OCI-M1 (cell line): ENCODE data around the gene CEP131.
"Not testable (repeated sequence)": the region's sequence is repeated elsewhere in the genome, so short reads cannot be mapped to it uniquely, and the experiment has no call there.

Source experiments
- DNase-seq: peaks from one replicate; lab custom pipeline; 2025; lab: John Stamatoyannopoulos, UW

Gene CEP131

DNA sequence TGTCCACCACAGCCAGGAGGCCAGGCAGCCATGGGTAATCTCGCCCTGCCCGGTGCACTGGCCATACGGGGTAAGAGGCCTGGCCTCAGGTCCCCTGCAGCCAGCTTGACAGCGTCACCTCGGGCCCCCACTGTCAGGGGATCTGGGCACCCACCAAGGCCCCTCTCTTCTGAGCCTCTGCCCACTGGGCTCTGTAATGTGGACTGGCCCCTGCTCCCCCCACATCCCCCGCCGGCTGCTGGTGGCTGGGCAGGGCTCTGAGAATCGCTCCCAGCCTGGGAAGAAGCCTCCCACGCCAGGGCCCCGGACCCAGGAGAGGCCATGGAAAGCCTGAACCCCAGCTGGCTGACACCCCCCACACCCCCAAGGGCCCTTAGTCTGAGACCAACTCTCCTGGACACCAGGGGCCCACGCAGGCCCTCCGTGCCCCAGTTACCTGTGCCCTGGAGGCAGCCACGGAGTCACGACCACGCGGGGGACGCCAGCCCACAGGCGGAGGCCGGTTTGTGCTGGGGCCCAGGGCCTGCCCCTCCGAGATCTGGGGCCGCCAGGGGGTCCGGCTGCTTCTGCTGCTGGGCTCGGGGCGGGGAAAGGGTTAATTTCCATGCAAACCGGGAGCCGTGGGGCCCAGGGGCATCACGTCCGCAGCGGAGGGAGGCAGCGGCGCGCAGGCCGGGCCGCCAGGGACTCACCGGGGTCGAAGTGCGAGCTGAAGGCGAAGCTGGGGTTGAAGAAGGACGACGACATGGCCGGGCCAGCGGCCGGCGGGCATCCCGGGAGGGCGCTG is 57.3 kb downstream of the CEP131 start, which contains the start of gene PVALEF:
TSS of gene PVALEF (plus strand) at position 262 of the 787 bp plus-strand sequence. CDS start 15,720 bp downstream, outside the sequence.
- DNase-seq, result no peak

DNA sequence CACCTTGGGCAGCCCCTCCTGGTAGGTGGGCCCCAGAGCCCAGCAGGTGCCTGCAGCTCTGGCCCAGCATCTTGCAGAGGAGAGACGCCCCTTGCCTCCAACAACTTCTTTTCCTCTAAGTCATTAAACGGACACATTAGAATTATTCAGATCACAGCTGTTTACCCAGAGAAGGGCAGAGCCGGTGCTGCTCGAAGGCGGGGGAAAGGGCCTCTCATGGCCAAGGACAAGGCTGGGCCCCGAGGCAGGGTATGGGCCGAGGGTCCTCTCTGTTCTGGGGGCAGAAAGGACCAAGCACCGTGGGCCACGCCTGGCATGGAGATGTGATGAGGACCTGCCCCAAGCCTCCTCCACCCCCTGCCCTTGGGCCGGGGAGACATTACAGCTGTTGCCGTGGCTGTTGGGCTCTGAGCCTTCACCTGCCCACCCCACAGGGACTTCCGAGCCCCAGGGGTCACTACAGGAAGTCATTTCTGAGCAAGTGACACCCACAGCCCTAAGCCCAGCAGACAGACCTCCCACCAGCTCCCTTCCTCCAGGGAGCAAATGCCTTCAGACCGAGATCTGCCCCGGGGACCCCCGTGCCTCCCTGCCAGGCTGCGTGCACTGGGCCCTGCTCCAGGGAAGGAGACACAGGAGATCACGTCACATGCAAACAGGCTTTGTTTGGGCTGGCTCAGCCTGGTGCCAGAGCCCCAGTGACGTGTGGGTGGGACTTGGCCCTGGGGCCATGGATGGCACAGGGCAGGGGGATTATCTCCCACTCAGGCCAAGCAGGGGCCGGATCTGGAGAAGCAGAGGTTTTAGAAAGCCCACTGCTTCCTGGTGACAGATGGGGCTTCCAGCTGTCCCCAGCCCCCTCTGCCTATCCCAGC is 58.2 kb downstream of the CEP131 start:
- DNase-seq, result no peak

DNA sequence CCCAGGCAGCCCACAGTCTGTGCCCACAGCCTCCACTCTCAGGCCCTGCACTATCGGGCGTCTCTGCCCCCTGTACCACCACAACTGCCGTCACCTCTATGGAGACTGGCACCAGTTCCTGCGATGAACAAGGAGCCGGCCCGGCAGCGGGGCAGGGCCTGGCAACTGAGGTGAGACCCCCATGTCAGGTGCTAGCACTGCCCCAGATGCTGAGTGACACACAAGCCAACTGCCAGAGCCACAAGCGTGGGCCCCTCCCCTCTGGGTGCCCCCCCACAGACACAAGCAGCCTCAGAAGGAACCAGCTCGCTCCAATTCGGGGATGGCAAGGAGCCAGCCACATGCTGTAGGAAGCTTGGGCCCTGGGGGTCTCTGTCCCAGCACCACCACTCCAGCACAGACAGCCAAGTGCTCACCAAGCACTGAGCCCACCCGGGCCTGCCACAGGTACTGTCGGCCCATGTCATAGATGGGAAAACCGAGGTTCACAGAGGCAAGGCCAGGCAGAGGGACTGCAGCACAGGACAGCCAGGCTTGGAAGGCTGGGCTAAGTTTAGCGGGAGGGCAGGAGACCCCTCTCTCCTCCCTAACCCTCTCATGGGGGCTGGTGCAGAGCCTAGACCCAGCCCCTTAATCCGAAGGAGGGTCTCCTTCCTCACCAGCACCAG is 58.9 kb downstream of the CEP131 start:
- no peak for DNase-seq

DNA sequence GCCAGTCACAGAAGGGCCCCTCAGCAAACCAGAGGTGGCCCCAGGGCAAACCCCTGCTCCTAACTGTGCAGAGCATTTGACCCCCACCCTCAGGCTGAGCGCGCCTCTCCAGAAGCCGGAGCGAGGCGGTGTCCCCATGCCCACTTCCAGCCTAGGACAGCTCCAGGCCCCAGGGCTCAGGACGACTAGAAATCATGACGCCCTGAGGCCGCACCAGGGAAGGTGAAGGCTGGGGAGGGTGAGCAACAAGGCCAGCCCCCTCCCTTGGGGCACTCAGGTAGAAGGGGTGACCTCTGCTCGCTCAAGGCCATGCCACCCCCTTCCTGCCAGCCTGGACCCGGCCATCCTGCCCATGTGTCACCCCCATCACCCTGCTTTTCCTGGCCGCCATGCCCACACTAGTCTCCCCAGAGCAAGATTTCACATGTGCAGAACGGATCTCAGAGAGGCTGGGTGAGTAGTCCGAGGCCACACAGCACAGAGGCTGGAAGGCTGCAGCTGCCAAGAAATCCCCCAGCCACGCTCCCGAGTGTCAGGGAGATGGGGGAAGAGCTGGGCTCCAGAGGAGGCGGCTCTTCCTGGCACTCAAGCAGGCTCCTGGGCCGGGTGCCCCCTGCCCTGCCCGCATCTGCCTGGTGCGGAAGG is 59.6 kb downstream of the CEP131 start:
- DNase-seq, result no peak

DNA sequence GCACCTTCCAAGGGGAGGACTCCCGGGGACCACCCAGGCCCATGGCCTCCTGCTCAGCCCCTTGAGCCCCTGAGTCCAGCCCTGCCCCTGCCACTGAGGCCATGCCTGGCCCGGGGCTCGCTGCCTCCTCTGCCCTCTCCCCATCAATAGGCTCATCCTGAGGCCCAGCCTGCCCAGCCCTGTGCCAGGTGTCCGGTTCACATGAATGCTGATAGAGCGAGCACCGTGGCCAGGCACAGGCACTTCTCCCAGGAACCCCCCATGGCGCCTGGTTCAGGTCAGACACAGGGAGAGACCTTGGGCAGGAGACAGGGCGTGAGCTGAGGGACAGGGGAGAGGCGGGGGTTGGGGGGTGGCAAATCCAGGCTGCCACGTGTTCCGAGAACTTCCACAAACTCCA is 60.3 kb downstream of the CEP131 start:
- DNase-seq, result no peak

DNA sequence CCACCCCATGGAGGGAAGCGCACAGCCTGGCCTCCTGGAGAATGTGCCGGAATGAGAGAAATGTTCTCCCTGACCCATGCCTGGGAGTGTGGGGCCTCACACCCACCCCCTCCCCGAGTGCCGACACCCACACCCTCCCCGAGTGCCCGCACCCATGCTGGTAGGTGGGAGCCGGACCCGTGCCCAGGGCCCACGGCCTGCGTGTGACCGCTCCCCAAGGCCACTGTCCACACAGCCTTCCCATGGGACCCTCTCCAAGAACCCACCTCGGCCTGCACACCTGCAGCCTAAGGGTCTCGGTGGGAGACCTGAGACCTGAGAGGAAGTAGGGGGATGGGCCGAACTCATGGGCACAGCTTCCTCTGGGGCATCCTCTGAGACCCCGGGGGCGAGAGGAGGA is 60.8 kb downstream of the CEP131 start:
- no peak for DNase-seq

DNA sequence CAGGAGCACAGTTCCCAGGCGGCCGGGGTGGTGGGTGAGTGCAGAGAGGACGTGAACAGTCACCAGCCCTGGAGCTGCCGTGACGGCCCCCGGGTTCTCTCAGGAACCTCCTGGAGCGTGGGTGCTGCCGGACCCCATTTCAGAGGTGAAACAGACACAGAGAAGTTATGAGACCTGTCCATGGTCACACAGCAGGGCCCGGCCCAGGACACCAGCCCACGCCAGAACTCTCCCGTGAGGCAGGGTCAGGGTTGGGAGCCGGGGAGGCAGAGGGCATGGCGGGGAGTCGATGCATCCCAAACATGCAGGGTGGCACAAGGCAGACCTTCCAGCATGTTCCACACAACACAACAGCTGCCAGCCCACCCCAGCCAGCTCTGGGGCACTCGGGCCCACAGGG is 61.2 kb downstream of the CEP131 start:
- DNase-seq, result no peak

DNA sequence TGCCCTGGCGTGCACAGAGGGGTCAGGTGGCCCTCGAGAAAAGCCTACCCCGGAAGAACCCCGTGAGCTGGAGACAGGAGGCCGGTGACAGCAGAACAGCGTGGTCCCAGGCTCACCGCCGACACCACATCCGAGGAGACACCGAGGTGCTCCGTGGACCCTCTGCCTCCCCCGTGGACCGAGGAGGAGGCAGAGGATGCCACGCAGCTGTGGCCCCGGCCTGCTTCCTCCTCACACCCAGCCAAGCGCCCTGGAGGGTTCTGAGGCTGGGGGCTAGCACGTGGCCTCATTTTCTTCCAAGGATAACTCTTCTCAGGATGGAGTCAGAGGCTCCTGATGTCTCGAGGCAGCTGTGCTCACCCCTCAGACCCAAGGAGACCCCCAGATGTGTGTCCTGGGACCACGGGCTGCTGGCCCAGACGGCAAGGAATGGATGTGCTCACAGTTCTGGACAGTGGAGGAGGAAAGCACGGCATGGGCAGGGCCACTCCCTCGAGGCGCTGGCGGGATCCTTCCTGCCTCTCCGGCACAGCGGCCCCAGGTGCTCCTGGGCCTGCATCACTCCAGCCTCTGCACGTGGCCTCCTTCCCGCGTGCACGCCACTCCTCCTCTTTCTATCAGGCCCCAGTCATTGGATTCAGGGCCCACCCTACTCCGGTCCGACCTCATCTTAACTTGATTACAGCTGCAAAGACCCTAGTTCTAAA is 61.9 kb downstream of the CEP131 start:
- DNase-seq, result no peak

DNA sequence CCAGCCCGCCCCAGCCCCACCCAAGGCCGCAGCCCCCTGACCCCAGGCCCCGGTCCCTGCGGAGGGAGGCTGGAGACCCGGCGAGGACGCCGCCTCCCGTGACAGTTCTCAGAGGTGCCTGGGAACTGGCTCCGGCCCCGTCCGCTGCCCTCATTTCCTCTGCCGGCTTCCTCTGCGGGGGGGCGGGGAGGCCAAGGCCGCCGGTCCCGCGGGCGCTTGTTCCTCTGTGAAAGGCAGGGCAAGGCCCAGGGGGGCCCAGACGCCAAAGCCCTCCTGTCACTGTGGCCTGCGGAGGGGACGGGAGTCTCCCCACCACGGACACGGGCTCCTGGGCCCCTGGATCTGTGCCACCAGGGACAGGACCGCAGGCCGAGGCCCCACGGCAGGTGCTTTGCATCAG is 62.5 kb downstream of the CEP131 start:
- no peak for DNase-seq

DNA sequence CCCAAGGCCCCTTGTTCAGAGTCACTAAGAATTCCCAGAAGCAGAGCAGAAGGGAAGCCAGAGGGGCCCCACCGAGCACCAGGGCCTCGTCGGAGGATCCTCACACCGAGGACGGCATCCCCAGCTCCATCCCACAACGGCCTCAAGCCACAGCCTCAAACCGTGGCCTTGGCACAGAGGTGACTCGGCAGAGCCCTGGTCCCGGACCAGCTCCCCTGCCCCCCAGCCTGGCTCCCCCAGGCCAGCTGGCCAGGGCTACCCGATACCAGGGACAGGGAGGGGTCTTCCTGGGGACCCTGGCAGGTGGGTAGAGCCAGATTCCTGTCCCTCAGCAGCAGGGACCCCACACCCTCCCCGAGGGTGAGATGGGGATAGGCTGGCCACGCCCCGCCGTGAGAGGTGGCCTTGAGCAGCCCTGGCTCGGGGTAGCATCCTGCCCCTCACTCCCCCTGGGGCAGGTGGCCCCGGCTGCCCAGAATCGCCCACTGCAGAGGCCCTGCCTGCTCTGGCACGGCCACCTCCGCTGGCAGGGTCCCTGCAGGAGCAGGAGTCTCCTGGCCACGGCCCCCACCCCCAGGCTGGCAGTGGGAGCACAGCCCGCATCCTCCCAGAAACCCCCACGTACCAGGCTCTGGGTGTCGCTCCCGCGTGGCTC is 63.0 kb downstream of the CEP131 start:
- DNase-seq, result no peak

DNA sequence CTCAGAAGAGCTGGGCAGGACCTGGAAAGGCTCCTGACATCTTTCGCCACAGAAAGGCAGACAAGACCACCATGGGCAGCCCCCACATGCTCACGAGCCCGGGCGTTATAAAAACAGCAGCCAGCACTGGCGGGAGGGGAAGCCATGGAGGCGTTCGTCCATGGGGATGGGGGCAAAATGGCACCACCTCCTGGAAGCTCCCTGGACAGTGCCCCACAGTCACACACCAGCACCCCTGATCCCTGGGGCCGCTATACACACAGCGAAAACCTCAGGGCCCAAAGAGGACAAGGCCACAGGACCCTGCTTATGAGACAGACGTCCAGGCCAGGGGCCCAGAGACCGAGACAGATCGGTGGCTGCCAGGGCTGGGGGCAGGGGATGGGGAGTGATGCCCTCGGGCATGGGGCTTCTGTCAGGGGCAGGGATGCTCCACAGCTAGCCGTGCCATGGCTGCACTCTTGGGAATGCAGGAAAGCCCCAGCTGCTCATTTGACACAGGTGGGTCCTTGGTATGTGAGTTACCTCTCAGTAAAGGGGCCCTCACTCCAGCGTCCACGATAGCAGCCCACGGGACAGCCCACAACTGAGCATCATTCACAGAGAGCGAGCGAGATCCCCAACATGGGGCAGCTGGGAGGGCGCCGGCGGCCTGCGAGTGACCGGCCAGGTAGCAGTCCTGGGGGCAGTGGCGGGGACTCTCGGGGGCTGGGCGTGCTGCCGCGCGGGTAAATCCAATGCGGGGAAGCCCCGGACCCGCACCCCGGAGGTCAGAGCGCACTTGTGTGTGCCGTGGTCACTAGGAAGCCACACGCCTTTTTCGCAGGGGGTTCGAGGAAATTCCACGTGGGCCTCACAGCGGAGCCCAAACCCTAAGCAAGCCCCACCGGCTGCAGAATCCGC is 63.8 kb downstream of the CEP131 start:
- DNase-seq, result no peak

DNA sequence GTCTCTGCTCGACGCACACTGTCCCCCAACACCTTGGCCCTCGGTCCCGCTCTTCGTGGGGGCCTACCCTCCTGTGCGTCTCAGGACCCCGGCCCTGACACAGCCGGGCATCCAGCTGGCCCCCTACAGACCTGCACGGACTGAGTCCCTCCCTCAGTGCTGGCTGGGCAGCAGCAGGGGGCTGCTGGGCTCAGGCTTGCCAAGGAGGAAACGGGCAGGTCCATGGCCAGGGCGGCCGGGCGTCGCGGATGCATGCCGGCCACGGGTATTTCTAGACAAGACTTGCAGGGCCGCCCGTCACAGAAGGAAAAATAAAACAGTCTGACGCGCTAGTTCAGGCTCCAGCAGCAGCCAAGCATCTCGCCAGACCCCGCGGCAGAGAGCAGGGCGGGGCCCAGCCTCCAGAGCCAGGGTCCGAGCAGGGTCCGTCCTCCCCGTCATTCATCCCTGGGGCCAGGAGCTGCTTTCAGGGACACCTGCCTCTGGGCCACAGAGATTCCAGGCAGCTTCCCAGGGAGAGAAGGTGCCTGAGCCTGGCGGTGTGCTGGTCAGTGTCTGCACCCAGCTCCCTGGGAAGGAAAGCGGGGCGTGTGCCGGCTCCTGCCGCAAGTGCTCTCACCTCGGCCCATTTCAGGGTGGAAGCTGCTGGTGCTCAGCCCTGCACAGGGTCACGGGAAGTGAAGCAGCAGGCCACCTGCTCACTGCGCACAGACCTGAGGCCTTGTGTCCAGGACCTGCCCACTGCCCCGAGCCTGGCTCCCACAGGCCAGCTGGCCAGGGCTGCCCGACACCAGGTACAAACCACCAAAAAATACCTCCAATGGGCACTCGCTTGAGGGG is 64.7 kb downstream of the CEP131 start:
- DNase-seq, result no peak

DNA sequence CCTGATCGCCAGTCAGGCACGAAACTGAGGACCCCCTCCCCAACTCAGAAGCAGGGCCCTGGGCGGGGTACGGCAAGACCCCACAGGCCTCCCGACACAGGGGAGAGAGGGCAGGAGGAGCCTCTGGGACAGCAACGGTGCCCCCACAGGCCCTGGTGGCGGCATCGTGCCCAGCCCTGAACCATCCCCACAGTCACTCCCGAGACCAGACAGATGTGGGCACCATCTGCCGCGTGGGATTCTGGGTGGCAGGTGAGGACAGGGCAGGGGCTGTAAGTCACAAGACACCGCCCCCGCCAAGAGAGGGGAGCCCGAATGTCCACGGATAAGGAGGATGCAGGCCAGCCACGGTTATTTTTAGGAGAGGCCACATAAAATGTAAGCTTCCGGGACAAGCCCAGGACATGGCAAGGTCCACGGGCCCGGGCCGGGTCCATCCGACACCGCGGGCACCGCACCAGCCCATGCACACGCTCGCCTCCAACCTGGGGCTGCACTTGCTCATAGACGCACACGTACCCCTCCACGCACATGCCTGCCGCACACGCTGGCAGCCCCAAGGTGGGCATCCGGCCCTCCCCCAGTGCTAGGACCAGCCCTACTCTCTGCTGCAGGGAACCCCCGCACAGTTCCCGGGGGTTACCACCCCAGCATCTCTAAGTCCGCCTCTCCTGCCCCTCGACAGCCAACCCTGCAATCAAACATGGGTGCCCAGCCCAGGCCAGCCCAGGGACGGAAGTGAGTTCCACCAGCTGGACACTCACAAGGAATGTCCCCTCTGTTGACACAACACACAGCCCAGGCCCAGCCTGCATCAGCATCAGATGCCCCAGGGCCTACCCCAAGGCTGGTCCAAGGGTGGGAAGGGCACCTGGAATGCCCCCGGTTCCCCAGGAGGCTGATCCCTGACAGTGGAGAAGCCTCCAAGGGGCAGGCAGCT is 65.6 kb downstream of the CEP131 start:
- no peak for DNase-seq

DNA sequence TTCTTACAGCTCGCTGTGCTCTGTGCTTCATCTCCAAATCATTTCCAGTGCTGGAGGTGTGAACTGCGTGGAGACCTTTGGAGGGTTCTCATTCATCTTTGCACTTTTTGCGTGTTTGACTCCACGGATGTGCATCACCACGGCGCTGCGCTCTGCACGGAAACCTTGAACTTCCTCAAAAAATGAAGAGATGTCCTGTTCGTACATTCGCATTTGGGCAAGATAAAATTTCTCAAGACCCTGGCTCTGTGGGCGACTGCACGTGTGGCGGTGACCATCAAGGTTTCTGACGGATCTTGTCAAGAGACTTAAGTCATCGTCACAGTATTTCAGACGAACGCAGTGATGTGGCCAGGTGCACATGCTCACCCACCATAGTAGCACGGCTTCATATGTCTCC is 67.8 kb downstream of the CEP131 start:
- no peak for DNase-seq

DNA sequence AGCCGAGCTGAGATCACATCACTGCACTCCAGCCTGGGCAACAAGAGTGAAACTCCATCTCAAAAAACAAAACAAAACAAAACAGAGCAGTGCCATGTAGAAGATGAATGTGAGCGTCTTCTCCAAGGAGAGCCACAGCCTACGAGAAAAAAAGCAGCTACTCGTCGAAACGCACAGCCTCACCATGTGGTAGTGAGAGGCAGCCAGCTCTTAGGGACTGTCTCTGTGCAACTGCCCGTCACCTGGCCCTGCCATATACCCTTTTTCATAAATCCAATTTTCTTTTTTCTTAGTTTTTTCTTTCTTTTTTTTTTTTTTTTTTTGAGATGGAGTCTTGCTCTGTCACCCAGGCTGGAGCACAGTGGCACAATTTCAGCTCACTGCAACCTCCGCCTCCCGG is 68.7 kb downstream of the CEP131 start:
- DNase-seq, result not testable (repeated sequence)

DNA sequence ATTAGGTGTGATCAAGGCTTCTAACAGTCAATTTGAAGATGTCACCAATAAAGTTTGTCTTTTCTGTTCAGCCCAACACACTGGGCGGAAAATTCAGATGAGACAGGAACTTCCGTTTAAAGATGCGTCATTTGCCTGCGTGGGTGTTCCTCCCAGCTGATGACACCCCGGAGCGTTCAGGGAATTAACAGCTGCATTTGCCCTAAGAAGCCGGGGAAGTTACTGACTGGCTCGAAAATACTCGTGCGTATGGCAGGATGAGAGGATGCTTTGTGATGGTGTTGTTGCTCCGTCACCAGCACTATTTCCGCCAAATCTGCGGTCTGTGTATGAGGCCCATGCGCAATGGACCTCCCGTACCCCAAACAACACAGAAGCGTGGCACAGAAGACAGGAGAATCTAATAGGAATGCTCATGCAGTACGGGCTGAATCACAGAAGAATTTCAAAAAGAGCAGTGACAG is 69.4 kb downstream of the CEP131 start:
- no peak for DNase-seq

DNA sequence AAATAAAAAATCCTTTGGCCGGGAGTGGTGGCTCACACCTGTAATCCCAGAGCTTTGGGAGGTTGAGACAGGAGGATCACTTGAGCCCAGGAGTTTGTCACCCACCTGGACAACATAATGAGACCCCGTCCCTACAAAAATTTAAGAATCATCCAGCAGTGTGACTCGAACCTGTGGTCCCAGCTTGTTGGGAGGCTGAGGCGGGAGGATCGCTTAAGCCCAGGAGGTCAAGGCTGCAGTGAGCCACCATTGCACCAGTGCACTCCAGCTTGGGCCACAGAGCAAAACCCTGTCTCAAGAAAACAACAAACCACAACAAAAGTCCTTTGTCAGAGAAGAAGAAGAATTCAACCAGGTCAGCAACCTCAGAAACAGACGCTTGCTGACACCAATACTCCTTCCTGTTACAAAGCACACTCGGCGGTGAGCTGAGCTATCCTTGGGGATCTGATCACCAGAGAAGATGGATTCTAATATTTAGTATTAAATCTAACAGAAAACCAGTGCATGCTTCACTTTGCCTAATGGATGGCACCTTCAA is 70.4 kb downstream of the CEP131 start:
- no peak for DNase-seq
